ENCODE measurements around the gene ERC2.

GRCh38 chr3:55669133-55669532 lies 799.1 kb downstream of the ERC2 start:
- TF ChIP-seq PATZ1 (CRISPR knock-in tag; IDR thresholded peaks at IDR 0.05; ENCODE audit: borderline replicate concordance): no peak
- TF ChIP-seq RARB (CRISPR knock-in tag; IDR thresholded peaks at IDR 0.05): no peak
- no peak for TF ChIP-seq SNAI2 (CRISPR knock-in tag; IDR thresholded peaks at IDR 0.05)
- no peak for TF ChIP-seq ZFP30 (CRISPR knock-in tag; IDR thresholded peaks at IDR 0.05)
- TF ChIP-seq, protein P1, sequence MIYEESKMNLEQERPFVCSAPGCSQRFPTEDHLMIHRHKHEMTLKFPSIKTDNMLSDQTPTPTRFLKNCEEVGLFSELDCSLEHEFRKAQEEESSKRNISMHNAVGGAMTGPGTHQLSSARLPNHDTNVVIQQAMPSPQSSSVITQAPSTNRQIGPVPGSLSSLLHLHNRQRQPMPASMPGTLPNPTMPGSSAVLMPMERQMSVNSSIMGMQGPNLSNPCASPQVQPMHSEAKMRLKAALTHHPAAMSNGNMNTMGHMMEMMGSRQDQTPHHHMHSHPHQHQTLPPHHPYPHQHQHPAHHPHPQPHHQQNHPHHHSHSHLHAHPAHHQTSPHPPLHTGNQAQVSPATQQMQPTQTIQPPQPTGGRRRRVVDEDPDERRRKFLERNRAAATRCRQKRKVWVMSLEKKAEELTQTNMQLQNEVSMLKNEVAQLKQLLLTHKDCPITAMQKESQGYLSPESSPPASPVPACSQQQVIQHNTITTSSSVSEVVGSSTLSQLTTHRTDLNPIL (CRISPR knock-in tag; IDR thresholded peaks at IDR 0.05; ENCODE audit: low read depth): no peak
- TF ChIP-seq ESRRG (CRISPR knock-in tag; IDR thresholded peaks at IDR 0.05): no peak
- TF ChIP-seq, protein P2, sequence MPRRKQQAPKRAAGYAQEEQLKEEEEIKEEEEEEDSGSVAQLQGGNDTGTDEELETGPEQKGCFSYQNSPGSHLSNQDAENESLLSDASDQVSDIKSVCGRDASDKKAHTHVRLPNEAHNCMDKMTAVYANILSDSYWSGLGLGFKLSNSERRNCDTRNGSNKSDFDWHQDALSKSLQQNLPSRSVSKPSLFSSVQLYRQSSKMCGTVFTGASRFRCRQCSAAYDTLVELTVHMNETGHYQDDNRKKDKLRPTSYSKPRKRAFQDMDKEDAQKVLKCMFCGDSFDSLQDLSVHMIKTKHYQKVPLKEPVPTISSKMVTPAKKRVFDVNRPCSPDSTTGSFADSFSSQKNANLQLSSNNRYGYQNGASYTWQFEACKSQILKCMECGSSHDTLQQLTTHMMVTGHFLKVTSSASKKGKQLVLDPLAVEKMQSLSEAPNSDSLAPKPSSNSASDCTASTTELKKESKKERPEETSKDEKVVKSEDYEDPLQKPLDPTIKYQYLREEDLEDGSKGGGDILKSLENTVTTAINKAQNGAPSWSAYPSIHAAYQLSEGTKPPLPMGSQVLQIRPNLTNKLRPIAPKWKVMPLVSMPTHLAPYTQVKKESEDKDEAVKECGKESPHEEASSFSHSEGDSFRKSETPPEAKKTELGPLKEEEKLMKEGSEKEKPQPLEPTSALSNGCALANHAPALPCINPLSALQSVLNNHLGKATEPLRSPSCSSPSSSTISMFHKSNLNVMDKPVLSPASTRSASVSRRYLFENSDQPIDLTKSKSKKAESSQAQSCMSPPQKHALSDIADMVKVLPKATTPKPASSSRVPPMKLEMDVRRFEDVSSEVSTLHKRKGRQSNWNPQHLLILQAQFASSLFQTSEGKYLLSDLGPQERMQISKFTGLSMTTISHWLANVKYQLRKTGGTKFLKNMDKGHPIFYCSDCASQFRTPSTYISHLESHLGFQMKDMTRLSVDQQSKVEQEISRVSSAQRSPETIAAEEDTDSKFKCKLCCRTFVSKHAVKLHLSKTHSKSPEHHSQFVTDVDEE (CRISPR knock-in tag; IDR thresholded peaks at IDR 0.05): no peak
- TF ChIP-seq ZC3H10 (CRISPR knock-in tag; IDR thresholded peaks at IDR 0.05): no peak
- no peak for TF ChIP-seq ISL1 (CRISPR knock-in tag; IDR thresholded peaks at IDR 0.05)
- no peak for TF ChIP-seq ZNF8 (CRISPR knock-in tag; IDR thresholded peaks at IDR 0.05)
- no peak for TF ChIP-seq ARNTL (CRISPR knock-in tag; IDR thresholded peaks at IDR 0.05; ENCODE audit: borderline replicate concordance, low read depth)
- TF ChIP-seq PPARA (CRISPR knock-in tag; IDR thresholded peaks at IDR 0.05; ENCODE audit: borderline replicate concordance): no peak
- no peak for TF ChIP-seq ZNF565 (CRISPR knock-in tag; conservative IDR thresholded peaks at IDR 0.05; ENCODE audit: low read depth)
- TF ChIP-seq TOX (CRISPR knock-in tag; IDR thresholded peaks at IDR 0.05; ENCODE audit: borderline replicate concordance): no peak

All from SK-N-SH treated with all-trans-retinoic acid at 6 μM for 48 hours (cell line).